ENCODE measurements around the gene ALOX5.
A peak's percentile ranks its signal among the peaks of the same experiment; 100 is the strongest.

The ALOX5 gene

GRCh38 chr10:45418849-45419675, 45.0 kb downstream of the ALOX5 start:
- Histone ChIP-seq H3K4me2 (ENCODE audit: low read length) (peak overlapping the region; percentile 67), H3K9ac (peak overlapping the region; percentile 61), H3K9me3 (ENCODE audit: control insufficient read depth, low read length) (no peaks in the 10 kb centered on the region), H3K79me2 (no peaks in the 10 kb centered on the region), H3K36me3 (ENCODE audit: control insufficient read depth, insufficient read depth, low read length) (no peaks in the 10 kb centered on the region), H3K4me1 (peaks cover 3% of the 10 kb centered on the region), H3K27me3 (ENCODE audit: control insufficient read depth, insufficient read depth, low read length) (no peaks in the 10 kb centered on the region), H3K27ac (peak overlapping the region; percentile 65), H3K4me3 (ENCODE audit: low read depth, low read length) (peak overlapping the region; percentile 42), H2AFZ (peak overlapping the region; percentile 85)
- TF ChIP-seq, protein P1, sequence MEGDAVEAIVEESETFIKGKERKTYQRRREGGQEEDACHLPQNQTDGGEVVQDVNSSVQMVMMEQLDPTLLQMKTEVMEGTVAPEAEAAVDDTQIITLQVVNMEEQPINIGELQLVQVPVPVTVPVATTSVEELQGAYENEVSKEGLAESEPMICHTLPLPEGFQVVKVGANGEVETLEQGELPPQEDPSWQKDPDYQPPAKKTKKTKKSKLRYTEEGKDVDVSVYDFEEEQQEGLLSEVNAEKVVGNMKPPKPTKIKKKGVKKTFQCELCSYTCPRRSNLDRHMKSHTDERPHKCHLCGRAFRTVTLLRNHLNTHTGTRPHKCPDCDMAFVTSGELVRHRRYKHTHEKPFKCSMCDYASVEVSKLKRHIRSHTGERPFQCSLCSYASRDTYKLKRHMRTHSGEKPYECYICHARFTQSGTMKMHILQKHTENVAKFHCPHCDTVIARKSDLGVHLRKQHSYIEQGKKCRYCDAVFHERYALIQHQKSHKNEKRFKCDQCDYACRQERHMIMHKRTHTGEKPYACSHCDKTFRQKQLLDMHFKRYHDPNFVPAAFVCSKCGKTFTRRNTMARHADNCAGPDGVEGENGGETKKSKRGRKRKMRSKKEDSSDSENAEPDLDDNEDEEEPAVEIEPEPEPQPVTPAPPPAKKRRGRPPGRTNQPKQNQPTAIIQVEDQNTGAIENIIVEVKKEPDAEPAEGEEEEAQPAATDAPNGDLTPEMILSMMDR (IDR thresholded peaks at IDR 0.05): no peak

GRCh38 chr10:45419676-45420025, 45.6 kb downstream of the ALOX5 start:
- H3K4me2 ChIP-seq (ENCODE audit: low read length): peak overlapping the region; percentile 67
- TF ChIP-seq, protein P1 (IDR thresholded peaks at IDR 0.05): no peak
- H3K36me3 ChIP-seq (ENCODE audit: control insufficient read depth, insufficient read depth, low read length): no peaks in the 10 kb centered on the region
- H3K79me2 ChIP-seq: no peaks in the 10 kb centered on the region
- H2AFZ ChIP-seq: peak overlapping the region; percentile 85
- H3K27ac ChIP-seq: peak overlapping the region; percentile 65
- H3K4me1 ChIP-seq: peaks cover 3% of the 10 kb centered on the region
- H3K4me3 ChIP-seq (ENCODE audit: low read depth, low read length): peak overlapping the region; percentile 42
- no peaks in the 10 kb centered on the region for H3K27me3 ChIP-seq (ENCODE audit: control insufficient read depth, insufficient read depth, low read length)
- no peaks in the 10 kb centered on the region for H3K9me3 ChIP-seq (ENCODE audit: control insufficient read depth, low read length)
- no peak overlapping the region for H3K9ac ChIP-seq

DNA sequence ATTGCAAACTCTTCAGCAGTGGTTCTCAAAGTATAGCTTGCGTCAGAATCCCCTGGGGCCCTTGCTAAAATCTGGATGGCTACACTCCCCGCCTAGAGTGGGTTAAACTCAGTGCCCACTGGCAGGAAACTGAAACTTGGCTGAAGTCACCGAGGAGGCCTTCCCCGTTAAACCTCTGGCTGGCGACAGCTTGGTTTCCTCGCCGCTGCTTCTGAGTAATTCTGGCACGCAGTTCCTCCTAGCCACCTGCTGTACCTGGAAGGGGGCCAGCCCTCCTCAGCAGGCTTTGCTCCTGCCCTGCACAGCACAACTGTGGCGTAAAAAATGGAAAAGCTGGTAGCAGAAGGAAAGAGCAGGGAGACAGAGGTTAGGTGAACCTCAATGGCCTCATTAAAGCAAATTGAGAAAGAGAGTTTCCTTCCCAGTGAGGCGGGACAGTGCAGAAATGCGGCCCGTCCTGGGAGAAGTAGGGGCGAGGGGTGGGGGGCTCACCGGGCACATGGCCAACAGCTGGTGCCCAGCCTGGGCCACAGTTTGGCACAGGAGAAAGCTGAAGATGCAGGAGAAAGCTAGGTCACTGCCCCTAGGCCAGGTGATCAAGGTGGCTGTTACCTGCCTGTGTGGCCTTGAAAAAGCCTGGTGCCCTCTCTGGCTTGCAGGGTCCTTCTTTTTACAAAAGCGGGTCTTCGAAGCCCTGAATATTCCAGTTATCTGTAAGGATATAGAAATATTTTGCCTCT, 46.6 kb downstream of the ALOX5 start:
- H3K9me3 ChIP-seq (ENCODE audit: control insufficient read depth, low read length): no peaks in the 10 kb centered on the region
- peak overlapping the region; percentile 65 for H3K27ac ChIP-seq
- H3K36me3 ChIP-seq (ENCODE audit: control insufficient read depth, insufficient read depth, low read length): no peaks in the 10 kb centered on the region
- peaks cover 3% of the 10 kb centered on the region for H3K4me1 ChIP-seq
- H3K27me3 ChIP-seq (ENCODE audit: control insufficient read depth, insufficient read depth, low read length): no peaks in the 10 kb centered on the region
- no peak overlapping the region for H3K4me3 ChIP-seq (ENCODE audit: low read depth, low read length)
- H3K9ac ChIP-seq: no peak overlapping the region
- TF ChIP-seq, protein P1 (IDR thresholded peaks at IDR 0.05): no peak
- no peaks in the 10 kb centered on the region for H3K79me2 ChIP-seq
- H3K4me2 ChIP-seq (ENCODE audit: low read length): peak overlapping the region; percentile 18
- H2AFZ ChIP-seq: peak overlapping the region; percentile 34

GRCh38 chr10:45421221-45422097, 47.4 kb downstream of the ALOX5 start:
- TF ChIP-seq, protein P1 (IDR thresholded peaks at IDR 0.05): no peak
- Histone ChIP-seq H3K4me3 (ENCODE audit: low read depth, low read length) (no peak overlapping the region), H3K4me1 (peaks cover 3% of the 10 kb centered on the region), H3K9ac (no peak overlapping the region), H3K27ac (no peak overlapping the region), H2AFZ (no peak overlapping the region), H3K27me3 (ENCODE audit: control insufficient read depth, insufficient read depth, low read length) (no peaks in the 10 kb centered on the region), H3K79me2 (no peaks in the 10 kb centered on the region), H3K9me3 (ENCODE audit: control insufficient read depth, low read length) (no peaks in the 10 kb centered on the region), H3K4me2 (ENCODE audit: low read length) (no peak overlapping the region), H3K36me3 (ENCODE audit: control insufficient read depth, insufficient read depth, low read length) (no peaks in the 10 kb centered on the region)
